HG02610 (cell line): Measurements from ENCODE around the gene USP7.
A peak's percentile ranks its signal among the peaks of the same experiment; 100 is the strongest.
"Not testable (repeated sequence)": the region's sequence is repeated elsewhere in the genome, so short reads cannot be mapped to it uniquely, and the experiment has no call there.

Experiments used
- ATAC-seq: cut with Tn5 transposase; IDR thresholded peaks from one replicate; pipeline ENCODE4 v1.9.1; 2021; ENCODE audit warnings: mild to moderate bottlenecking, moderate library complexity; ENCODE audit not compliant: unreplicated experiment

The USP7 gene

DNA sequence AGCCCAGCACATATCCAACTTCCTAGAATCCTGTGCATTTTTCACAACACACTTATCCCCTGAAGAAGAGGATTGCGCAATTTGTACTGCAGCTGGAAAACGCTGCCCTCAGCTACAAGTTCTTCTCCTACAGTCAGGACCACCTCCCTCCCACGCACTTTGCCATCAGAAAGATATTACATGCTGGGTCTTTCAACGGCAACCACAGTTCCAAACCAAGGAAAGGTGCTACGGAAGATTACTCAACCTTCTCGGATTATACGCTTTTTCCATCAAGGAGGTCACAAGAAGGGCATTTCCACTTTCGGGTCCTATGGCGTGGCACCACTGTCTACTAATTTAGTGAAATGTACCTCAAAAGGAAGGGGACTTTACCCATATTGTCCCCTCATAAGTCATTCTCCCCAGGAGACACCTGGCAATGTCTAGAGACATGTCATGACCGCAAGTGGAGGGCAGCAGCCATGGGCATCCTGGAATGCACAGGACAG, 35.2 kb downstream of the USP7 start:
- ATAC-seq: no peak

DNA sequence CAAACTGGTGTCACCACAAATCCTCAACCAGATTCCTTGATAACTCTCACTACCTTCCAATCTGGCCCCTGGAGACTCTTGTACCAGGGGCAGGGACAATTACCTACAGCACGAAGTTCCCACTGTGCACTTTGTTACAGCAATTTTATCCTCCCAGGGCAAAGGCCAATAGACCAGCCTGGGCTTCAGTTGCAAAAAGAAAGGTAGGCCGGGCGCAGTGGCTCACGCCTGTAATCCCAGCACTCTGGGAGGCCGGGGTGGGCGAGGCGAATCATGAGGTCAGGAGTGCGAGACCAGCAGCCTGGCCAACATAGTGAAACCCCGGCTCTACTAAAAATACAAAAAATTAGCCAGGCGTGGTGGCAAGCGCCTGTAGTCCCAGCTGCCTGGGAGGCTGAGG, 36.9 kb downstream of the USP7 start:
- no peak for ATAC-seq

DNA sequence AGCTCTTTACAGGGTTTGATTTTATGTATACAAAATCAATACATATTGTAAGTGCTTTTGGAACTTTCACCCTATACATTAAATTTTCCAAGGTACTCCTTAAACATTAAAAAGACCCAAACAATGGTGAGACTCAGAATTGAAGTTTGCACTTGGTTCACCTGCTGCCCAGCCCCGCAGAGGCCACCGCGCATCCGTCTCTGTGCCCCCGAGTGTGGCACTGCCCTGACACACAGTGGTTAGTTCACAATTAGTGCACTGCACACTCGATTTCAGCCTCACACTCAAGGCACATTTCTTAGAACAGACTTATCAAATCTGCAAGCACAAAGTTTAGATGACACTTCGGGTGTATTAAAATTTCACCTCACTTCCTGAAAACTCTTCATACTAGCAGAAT, 38.3 kb downstream of the USP7 start:
- no peak for ATAC-seq

DNA sequence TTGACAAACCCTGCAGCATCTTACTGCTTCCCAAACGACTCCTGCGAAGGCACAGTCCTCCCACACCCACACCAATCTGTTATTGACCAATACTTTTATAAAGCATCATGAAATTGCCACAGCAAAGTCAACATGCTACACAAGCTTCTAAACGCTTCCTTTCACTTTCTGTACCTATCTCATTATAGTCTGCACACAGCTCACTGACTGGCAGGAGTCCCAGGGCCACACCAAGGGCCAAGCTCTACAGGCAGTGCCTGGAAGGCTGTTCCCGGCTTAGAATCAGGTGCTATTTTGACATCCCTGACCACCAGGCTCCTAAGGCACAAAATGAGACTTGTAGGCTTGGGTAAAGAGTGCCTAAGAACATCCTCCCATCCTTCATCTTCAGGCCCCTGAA, 39.5 kb downstream of the USP7 start:
- ATAC-seq: peak; percentile 56

DNA sequence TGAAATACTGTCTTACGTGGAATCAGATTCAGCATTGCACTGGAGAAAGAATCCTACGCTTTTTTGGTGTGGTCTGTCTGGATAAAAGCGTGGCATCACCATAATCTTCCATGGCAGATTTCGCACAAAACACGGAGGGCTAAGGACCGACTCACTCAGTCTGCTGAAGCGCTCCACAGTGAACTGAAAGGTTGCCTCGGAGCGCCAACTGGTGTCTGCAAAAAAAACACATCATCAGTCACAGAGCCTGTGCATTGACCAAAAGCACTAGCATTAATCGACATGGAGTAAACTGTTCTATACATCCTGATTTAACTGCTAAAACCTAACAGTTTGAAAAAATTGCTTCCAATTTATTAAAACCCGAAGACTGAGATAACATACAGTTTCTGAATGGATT, 40.5 kb downstream of the USP7 start:
- ATAC-seq: no peak

DNA sequence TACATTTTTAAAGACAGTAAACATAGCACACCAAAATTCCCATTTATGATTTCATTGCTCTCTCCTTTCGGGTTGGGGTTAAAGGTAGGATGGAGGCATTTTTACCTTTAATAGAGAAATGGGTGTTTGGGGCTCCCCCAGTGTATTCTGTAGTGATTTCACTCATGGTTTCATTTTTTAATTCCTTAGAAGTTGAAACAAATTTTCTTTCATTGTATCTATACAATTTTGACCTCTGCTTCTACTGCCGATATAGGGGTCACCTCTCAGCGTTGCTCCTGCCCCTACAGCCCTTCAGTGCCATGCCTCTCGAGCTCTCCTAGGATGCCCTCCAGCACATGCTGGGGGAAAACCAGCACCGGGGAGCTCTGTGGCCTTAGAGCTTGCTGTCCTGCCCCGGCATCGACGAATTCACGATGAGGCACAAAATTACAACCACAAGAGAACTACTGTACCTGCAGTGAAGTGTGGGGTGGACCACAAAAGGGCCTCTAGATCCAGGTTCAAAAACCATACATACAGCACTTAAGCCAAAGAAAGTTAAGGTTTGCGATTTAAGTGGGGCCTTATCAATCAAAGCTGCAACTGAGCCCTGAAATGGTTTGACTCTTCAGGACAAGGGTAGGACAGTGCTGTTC, 42.2 kb downstream of the USP7 start:
- ATAC-seq: no peak

DNA sequence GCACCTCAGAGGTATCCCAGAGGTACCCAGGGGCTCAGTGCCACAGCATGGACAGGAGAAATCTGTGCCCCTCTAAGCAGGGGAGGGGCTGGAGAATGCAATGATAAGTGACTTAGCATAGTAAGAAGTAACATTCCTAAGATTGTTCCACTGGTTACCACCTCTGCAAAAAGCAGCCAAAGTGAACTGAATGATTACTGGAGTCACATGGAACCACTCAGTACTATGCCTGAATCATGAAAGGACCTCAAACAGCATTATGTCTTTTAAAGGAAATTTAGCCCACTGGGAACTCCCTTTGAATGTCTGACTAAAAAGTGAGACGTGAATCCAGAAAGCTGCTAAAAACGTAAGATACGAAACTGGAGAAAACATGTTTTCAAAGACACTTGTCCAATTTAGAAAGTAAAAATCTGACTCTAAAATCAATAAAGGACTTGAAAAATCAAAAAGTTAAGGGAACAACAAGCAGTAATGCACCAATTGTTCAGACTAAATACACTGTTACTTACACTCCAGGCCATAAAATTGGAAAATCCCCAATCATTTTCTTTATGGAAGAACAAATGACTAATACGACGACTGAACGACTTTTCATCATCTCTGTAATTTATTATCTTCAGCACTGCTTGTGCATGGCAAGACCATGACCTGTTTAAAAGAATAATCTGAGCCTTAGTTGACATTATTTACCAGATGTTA, 42.9 kb downstream of the USP7 start:
- no peak for ATAC-seq

DNA sequence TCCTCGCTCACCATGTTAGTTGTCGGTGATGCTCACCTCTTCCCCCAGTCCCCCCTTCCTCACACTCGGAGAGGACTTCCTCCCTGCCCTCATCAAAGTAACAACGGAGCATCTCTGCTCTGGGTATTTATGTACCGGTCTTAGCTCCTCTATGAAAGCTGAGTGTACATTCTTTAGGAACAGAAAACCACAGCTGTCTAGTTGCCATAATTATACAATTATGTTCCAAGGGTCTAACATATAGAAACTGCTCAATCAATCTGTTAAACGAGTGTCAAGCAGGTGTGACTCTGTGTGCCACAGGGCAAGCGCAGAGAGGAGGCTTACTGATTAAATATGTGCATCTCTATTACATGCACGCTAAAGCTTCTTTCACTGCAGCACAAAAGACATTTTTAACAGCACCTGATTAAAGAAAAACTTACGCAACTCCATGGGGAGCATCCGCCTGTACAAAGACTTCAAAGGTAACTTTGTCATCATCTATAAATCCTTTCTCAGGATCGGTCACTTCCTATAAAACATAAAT, 43.7 kb downstream of the USP7 start:
- no peak for ATAC-seq

DNA sequence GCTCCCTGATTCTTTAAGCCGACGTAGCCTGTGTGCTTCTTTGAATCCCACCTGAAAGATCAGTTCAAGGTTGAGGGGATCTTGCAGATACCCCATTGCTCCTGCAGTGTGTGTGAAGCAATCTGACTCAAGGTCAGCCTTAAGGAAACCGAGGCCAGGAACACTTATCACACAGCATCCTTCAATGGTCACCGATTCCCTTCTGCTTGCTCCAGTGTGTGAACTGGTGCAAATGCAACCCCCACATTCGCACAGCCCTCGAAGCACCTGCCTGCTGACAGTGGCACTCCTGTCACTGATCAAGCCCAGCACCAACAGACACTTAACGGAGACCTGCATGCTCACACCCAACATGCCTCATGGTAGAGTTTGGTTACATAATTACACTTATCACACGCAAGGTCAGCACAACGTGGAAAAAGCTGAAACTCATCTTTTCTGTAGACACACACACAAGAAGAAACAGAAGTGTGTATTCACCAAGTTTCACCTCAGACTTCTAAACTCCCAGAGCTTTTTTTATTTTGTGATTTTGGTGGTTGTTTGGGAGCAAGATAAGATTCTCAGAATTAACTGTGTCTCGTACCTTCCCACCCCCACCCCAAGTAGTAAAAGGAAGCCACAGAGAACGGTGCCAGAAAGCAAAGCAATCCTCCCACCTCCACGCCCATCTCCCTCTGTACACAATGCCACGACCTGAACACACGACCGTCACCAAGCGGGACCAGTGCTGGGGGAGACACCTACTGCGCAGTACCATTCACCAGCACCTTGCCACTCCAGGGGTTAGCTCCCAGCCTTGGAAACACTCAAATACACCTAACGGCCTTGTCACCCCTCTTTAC, 44.4 kb downstream of the USP7 start:
- ATAC-seq: no peak

DNA sequence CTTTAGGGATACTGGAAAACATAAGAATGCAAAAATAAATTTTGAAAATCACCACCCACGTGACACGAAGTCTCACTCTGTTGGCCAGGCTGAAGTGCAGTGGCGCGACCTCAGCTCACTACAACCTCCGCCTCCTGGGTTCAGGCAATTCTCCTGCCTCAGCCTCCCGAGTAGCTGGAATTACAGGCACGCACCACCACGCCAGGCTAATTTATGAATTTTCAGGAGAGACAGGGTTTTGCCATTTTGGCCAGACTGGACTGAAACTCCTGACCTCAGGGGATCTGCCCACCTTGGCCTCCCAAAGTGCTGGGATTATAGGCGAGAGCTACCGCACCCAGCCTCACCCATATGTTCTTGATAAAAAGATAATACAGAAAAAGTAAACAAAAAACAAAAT, 46.4 kb downstream of the USP7 start:
- not testable (repeated sequence) for ATAC-seq

DNA sequence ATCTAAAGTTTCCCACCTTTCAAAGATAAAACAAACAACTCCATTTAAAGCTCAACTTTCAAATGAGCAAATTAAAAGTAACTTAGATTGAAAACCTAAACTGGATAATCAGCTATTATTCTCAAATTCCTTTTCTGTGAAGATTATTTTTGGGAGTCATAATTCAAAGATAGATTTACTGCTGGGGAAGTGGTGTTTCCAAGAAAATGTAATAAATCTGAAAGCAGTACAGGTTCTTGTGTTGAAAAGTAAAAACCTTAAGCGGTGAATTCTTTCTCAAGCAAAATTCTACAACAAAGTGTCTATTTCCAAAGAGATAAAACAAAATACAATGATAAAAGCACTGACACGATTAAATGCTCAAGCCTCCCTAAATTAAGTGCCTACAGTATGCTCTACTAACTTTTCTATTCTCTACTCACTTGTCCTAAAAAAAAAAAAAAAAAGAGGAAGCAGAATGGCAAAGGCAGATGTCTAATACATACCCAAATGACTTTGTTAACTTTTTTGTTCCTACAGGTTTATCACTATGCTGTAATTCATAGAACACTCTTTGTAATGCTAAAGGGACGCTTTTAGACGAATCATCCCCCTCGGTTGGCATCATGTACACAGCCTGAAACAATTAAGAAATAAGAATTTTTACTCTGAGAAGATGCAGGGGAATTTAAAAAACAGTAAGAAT, 47.0 kb downstream of the USP7 start:
- no peak for ATAC-seq

DNA sequence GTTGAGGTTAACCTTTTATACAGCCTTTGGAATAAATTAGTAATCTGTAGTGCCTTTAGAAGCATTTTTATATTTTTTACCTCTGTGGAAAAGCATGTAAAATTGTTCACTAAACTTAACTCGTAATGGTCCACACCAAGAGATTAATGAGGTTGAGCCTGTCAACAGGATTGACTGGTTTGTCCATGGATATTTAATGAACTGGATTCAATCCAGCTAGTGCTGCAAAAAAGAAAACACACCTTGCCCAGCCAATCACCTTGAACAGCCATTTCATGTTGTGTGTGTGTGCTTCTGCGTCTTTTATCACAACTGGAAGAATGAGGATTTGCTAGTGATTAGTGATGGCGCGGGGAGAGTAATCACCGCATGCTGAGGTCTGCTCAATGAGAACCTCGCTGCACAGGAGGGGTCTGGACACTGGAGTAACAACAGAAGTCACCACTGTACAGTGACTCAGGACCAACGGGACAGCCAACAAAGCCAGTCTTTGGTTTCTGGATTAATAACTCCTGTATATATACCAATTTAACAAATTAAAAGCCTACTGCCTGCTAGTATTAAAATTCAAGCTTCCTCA, 47.9 kb downstream of the USP7 start:
- ATAC-seq: no peak

DNA sequence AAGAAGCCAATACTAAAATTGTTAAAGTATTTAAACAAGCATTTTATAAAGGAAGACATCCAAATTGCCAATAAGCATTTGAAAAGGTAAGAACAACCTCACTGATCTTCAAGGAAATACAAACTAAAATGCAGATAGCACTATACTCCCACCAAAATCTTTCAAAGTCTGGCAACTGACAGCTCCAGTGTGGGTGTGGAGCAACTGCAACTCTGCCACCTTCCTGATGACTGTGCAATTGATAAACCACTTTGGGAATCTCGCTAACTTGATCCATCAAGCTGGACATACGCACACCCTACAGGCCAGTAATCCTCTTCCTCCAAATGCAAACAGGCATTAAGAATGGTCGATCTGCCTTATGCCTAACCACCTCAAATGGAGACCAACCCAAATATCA, 49.6 kb downstream of the USP7 start:
- no peak for ATAC-seq

DNA sequence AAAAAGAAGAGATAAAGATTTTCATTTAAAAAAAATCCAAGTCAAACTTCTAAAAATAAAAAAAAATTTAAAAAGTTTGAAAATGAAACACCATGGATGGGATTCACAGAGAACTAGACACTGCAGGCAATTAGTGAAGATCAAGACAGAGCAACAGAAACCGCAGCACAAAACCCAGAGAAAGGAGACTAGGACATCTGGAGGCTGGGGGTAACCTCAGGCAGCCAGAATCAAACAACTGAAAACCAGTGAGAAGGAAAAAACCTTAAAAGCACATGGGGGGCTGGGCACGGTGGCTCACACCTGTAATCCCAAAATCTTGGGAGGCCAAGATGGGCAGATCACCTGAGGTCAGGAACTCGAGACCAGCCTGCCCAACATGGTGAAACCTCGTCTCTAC, 50.9 kb downstream of the USP7 start:
- no peak for ATAC-seq

DNA sequence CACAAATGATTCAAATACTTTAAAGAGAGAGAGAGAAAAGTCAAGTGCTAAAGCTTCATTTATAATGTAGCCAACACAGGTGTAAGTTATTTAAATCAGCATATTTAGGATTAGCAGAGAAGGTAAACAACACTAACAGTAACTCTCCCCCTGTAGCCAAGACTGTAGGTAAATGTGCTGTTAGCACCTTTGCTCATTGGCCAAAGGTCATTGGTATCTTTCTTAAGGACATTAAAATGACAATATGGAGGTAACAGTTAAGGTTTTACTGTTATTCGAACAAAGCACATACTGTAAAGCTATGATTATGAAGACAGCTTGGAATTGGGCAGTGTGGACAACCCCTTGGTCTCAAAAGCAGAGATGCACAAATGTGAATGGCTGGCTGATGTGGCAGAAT, 52.9 kb downstream of the USP7 start:
- no peak for ATAC-seq

DNA sequence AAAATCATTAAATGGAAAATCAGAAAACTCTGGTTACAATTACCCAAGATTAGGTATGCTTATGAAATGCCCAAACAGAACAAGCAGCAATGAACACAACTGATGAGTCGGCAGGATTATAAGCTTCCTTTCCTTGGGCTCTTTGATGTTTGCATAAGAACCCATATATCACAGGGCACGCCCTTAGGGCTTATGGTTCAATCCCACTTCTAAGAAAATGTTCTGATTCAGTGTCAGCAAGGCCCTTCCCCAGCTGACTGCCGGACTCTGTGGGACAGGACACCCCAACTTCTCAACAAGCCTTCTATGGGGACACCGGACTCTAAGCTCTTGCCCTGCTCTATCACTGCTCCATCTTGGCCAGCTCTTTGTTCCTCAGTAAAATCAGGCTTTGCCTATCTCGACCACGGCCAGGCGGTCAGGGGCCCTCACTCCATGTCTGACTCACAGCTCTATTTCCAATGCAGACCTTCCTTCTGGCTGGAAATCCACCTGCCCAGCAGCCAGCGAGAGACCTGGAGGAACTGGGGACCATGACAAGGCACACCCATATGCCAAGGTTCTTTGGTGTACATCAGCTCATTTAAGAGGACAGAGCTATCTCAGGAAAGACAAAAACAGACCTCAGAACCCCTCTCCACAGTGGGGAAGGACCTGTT, 54.8 kb downstream of the USP7 start:
- ATAC-seq: no peak

DNA sequence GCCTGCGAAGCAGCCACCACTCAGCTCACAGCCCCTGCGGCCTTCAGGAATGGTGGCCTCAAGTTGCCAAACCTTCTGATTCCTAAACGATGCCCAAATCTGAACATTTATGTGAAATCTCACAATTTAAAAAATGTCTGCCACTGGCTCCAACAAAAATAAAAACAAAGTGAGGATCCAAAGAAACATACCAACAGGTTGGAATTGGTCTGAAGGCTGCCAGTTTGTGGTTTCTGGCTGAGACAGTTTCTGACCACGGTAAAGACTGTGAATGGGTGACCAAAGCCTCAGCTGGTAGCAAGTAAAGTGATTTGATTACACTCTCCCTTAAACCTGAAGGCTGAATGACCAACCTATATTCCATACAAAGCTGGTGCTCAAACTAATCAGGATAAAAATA, 56.6 kb downstream of the USP7 start:
- no peak for ATAC-seq

DNA sequence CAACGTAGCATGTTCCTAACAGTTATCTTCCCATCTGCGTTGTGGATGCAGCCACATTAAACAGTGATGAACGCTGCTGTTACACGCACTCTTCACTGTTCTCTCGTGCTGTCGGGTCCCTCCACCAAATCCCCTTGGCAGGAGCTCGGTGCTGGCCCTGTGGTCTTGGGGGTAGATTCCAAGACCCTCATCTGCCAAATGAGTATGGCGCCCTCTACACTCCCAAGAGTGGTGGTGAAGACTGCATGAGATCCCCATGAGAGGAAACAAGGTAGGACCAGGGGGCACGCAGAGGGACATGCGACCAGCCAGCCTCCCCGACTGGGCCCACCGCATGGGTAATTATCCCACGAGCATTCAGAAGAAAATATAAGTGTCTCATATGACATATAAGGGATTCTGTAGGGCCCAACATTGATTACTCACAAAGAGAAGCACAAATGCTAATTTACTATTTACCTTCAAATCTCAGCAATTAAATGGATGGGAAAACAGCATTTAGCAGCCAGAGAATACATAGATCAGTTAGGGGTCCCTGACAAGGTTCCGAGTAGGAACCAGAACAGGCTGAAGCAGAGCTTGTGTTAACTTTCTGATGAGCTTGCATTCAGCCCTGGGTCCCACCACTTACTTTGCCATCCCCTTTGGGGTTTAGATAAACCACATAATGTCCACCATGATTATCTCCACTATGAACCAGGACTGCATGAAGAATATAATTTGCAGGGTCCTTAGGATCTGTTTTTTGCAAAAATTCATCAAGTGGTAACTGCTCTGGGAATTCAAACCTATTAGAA, 57.7 kb downstream of the USP7 start:
- ATAC-seq: no peak

DNA sequence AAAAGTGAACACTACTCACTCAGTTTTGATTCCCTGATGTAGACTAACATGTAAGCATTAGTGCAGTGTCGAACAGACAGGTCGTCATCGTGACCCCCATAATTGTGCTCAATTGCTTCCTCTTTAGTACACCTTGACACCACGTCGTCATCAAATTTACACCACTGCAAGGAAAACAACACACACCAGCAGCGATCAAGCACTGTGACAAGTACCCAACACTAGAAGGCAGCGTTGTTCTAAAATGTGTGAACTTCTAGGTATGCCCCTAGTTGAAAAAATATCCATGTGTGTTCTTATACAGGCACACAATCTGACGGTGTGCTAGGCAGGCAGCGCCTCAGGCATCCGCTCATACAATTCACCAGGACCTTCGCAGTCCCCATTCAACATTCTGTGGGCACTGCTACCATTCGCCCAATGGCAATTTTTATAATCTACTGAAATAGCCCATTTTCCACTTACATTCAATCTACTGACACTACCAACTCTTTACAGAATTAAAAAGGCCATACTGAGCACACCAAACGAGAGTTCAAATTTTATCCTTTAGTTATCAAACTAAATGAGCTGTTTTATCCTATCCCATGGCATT, 58.4 kb downstream of the USP7 start:
- ATAC-seq: no peak
